Smooth muscle cell (in vitro differentiated cells): ENCODE results near the gene RBM10. TPM values are rescaled to one million over a fixed set of nuclear protein-coding genes. Genes with fewer than 3 reads are reported as not detected.

Source experiments
- DNase-seq: peaks from one replicate; lab custom pipeline; 2025; ENCODE audit not compliant: unreplicated experiment; lab: John Stamatoyannopoulos, UW
- H2AFZ ChIP-seq: fragments of 200-600 bp; sonication (generic); 2 replicates; pipeline ENCODE4 v1.6.0; 2016; ENCODE audit warnings: antibody characterized with exemption, low read depth, mild to moderate bottlenecking
- H3F3A ChIP-seq: fragments of 200-600 bp; sonication (generic); 2 replicates; pipeline ENCODE4 v1.6.0; 2017; ENCODE audit warnings: antibody characterized with exemption, low read depth
- H3K27ac ChIP-seq: fragments of 200-600 bp; sonication (generic); 2 replicates; pipeline ENCODE4 v1.5.1; 2016; ENCODE audit warnings: low read depth, mild to moderate bottlenecking
- H3K27me3 ChIP-seq: fragments of 200-600 bp; sonication (generic); 2 replicates; pipeline ENCODE4 v1.6.1; 2016; ENCODE audit warnings: low read depth, mild to moderate bottlenecking
- H3K36me3 ChIP-seq: fragments of 200-600 bp; sonication (generic); 2 replicates; pipeline ENCODE4 v1.5.1; 2016; ENCODE audit warnings: low read depth
- H3K4me1 ChIP-seq: fragments of 200-600 bp; sonication (generic); 2 replicates; pipeline ENCODE4 v1.5.1; 2016; ENCODE audit warnings: low read depth
- H3K4me2 ChIP-seq: fragments of 200-600 bp; sonication (generic); 2 replicates; pipeline ENCODE4 v1.6.0; 2016; ENCODE audit warnings: mild to moderate bottlenecking
- H3K4me3 ChIP-seq: fragments of 200-600 bp; sonication (generic); 2 replicates; pipeline ENCODE4 v1.5.1; 2016; ENCODE audit warnings: mild to moderate bottlenecking
- H3K79me2 ChIP-seq: fragments of 200-600 bp; sonication (generic); 2 replicates; pipeline ENCODE4 v1.6.0; 2016; ENCODE audit warnings: low read depth, mild to moderate bottlenecking
- H3K9ac ChIP-seq: fragments of 200-600 bp; sonication (generic); 2 replicates; pipeline ENCODE4 v1.6.0; 2016; ENCODE audit warnings: low read depth
- H3K9me3 ChIP-seq: fragments of 200-600 bp; sonication (generic); replicated peaks from 2 replicates; pipeline ENCODE4 v1.5.1; 2016; ENCODE audit warnings: low read depth
- H4K20me1 ChIP-seq: fragments of 200-600 bp; sonication (generic); 2 replicates; pipeline ENCODE4 v1.6.0; 2016; ENCODE audit warnings: low read depth
- CTCF ChIP-seq: fragments of 200-600 bp; sonication (generic); IDR thresholded peaks from 2 replicates; pipeline ENCODE4 v1.5.1; 2017; ENCODE audit warnings: borderline replicate concordance, mild to moderate bottlenecking, antibody characterized with exemption; ENCODE audit not compliant: insufficient read depth, poor library complexity, severe bottlenecking
- WGBS: methylation state at CpG from one replicate; pipeline ENCODE4 v1.1.7; 2016; ENCODE audit warnings: low lambda C conversion rate; 5-methylcytosine and 5-hydroxymethylcytosine counted together
- polyA plus RNA-seq: library from polyadenylated mRNA; unstranded; fragments of >200 nt; fragmentation: Nextera tagmentation; extraction: Ambion mirVana; gene quantifications from 2 replicates; pipeline ENCODE4 v1.2.1, GENCODE V29; 2016
- total RNA-seq: library from RNA; depleted of rRNA; stranded (reverse); fragments of >200 nt; gene quantifications from 2 replicates; pipeline ENCODE4 v1.2.3, GENCODE V29; 2014

The RBM10 gene
- total and polyA plus RNA-seq, 2 experiments from 2014 or later = 18.3 to 39.2 TPM

- no peak overlapping the region for H3K9ac ChIP-seq
- no peak overlapping the region for H2AFZ ChIP-seq
- DNase-seq = no peak
- no peak overlapping the region for H3K4me2 ChIP-seq
- peak overlapping the region; percentile 99 for H3K27ac ChIP-seq
- H3K27me3 ChIP-seq = no peaks in the 10 kb centered on the region
- peaks cover 10% of the 10 kb centered on the region for H3K79me2 ChIP-seq
- H3K4me1 ChIP-seq = peaks cover 10% of the 10 kb centered on the region
- TF ChIP-seq CTCF = no peak
- peaks cover 47% of the 10 kb centered on the region for H3F3A ChIP-seq
- H3K4me3 ChIP-seq = no peak overlapping the region
- H3K36me3 ChIP-seq = peaks cover 14% of the 10 kb centered on the region
- no peaks in the 10 kb centered on the region for H3K9me3 ChIP-seq
- WGBS = 97% methylated on average over 20 of the region's 20 CpGs
- H4K20me1 ChIP-seq = peaks cover 22% of the 10 kb centered on the region
Observed at GRCh38 chrX:47214435-47215077, 69.5 kb downstream of the RBM10 start.

- Histone ChIP-seq H3K79me2 (peaks cover 18% of the 10 kb centered on the region), H3K27ac (peak overlapping the region; percentile 99), H3K4me2 (no peak overlapping the region), H3K9me3 (no peaks in the 10 kb centered on the region), H3K4me1 (peaks cover 19% of the 10 kb centered on the region), H2AFZ (no peak overlapping the region), H3K9ac (no peak overlapping the region), H3K36me3 (peaks cover 7% of the 10 kb centered on the region), H3F3A (peaks cover 47% of the 10 kb centered on the region), H4K20me1 (peaks cover 26% of the 10 kb centered on the region), H3K4me3 (no peak overlapping the region), H3K27me3 (no peaks in the 10 kb centered on the region)
- WGBS = 85% methylated on average over 12 of the region's 12 CpGs
- no peak for DNase-seq
- TF ChIP-seq CTCF = no peak
Observed at GRCh38 chrX:47215291-47215900, 70.4 kb downstream of the RBM10 start.

GRCh38 chrX:47216393-47216925, 71.4 kb downstream of the RBM10 start:
- 87% methylated on average over 8 of the region's 8 CpGs for WGBS
- Histone ChIP-seq H3K9me3 (no peaks in the 10 kb centered on the region), H3K4me3 (peak overlapping the region; percentile 46), H3F3A (peaks cover 38% of the 10 kb centered on the region), H3K27me3 (no peaks in the 10 kb centered on the region), H3K27ac (peak overlapping the region; percentile 99), H3K36me3 (peaks cover 7% of the 10 kb centered on the region), H3K9ac (peak overlapping the region; percentile 92), H3K4me2 (peak overlapping the region; percentile 84), H4K20me1 (peaks cover 28% of the 10 kb centered on the region), H2AFZ (no peak overlapping the region), H3K4me1 (peaks cover 21% of the 10 kb centered on the region), H3K79me2 (peaks cover 29% of the 10 kb centered on the region)
- no peak for DNase-seq
- no peak for TF ChIP-seq CTCF
